DOHH2 (cell line): ENCODE data around the gene PWWP2A.
A peak's percentile ranks its signal among the peaks of the same experiment; 100 is the strongest.

Experiments
- H3F3A ChIP-seq: fragments of 200-600 bp; sonication (generic), shearing (Covaris generic); 2 replicates; pipeline ENCODE4 v1.6.0; 2016; ENCODE audit warnings: antibody characterized with exemption, mild to moderate bottlenecking; ENCODE audit not compliant: control insufficient read depth, insufficient read depth
- H3K27ac ChIP-seq: fragments of 200-600 bp; sonication (generic); 2 replicates; pipeline ENCODE4 v1.5.1; 2014; ENCODE audit warnings: low read depth, mild to moderate bottlenecking, low read length, moderate library complexity
- H3K27me3 ChIP-seq: fragments of 200-600 bp; sonication (generic); 2 replicates; pipeline ENCODE4 v1.6.1; 2014; ENCODE audit warnings: mild to moderate bottlenecking, low read length, mixed read lengths; ENCODE audit not compliant: control insufficient read depth
- H3K36me3 ChIP-seq: fragments of 200-600 bp; sonication (generic); 2 replicates; pipeline ENCODE4 v1.6.1; 2014; ENCODE audit warnings: mild to moderate bottlenecking, low read length, moderate library complexity, mixed read lengths; ENCODE audit not compliant: control insufficient read depth
- H3K4me1 ChIP-seq: fragments of 200-600 bp; sonication (generic); 2 replicates; pipeline ENCODE4 v1.6.1; 2014; ENCODE audit warnings: mild to moderate bottlenecking, low read length, mixed read lengths; ENCODE audit not compliant: control insufficient read depth
- H3K4me2 ChIP-seq: fragments of 200-600 bp; sonication (generic); 2 replicates; pipeline ENCODE4 v1.6.0; 2014; ENCODE audit warnings: mild to moderate bottlenecking, low read length, moderate library complexity
- H3K4me3 ChIP-seq: fragments of 200-600 bp; sonication (generic); 2 replicates; pipeline ENCODE4 v1.5.1; 2014; ENCODE audit warnings: mild to moderate bottlenecking, low read length, mixed read lengths
- H3K79me2 ChIP-seq: fragments of 200-600 bp; sonication (generic); 2 replicates; pipeline ENCODE4 v1.6.1; 2014; ENCODE audit warnings: mild to moderate bottlenecking, low read length, mixed read lengths; ENCODE audit not compliant: control insufficient read depth
- H3K9me2 ChIP-seq: fragments of 200-600 bp; sonication (generic); replicated peaks from 2 replicates; pipeline ENCODE4 v1.6.1; 2014; ENCODE audit warnings: mild to moderate bottlenecking, low read length, mixed read lengths; ENCODE audit not compliant: control insufficient read depth
- H3K9me3 ChIP-seq: fragments of 200-600 bp; sonication (generic); 2 replicates; pipeline ENCODE4 v1.6.1; 2014; ENCODE audit warnings: antibody characterized with exemption, low read length, mixed read lengths; ENCODE audit not compliant: control insufficient read depth, insufficient read depth
- H4K20me1 ChIP-seq: fragments of 200-600 bp; sonication (generic); 2 replicates; pipeline ENCODE4 v1.6.0; 2014; ENCODE audit warnings: low read depth, mild to moderate bottlenecking, antibody characterized with exemption, low read length, moderate library complexity; ENCODE audit not compliant: control insufficient read depth, insufficient read depth
- EZH2phosphoT487 ChIP-seq: fragments of 200-600 bp; sonication (generic); IDR thresholded peaks from 2 replicates; pipeline ENCODE4 v1.6.1; 2017; ENCODE audit warnings: borderline replicate concordance, mild to moderate bottlenecking, antibody characterized with exemption, low read length, moderate library complexity, mixed read lengths
- TF ChIP-seq, protein P1 (sequence below): fragments of 200-600 bp; sonication (generic); IDR thresholded peaks from one replicate; pipeline ENCODE4 v1.5.1; 2014; ENCODE audit warnings: antibody characterized with exemption, mild to moderate bottlenecking, low read depth, low read length; ENCODE audit not compliant: poor library complexity, severe bottlenecking

Gene PWWP2A

DNA sequence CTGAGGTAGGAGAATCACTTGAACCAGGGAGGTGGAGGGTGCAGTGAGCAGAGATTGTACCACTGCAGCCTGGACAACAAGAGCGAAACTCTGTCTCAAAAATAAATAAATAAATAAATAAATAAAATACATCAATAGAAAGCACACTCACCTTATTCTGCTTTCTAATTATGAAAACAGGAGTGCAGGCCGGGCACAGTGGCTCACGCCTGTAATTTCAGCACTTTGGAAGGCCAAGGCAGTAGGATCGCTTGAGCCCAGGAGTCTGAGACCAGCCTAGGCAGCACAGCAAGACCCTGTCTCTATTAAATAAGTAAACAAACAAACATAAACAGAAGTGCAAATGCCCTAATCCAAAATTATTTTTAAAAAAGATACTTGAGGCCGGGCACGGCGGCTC lies 2.3 kb downstream of the PWWP2A start:
- Histone ChIP-seq H3K9me2 (no peaks in the 10 kb centered on the region), H3K9me3 (no peaks in the 10 kb centered on the region), H4K20me1 (no peaks in the 10 kb centered on the region), H3K4me2 (no peak overlapping the region), H3K36me3 (peaks cover 46% of the 10 kb centered on the region), H3K4me1 (peaks cover 14% of the 10 kb centered on the region), H3K79me2 (peaks cover 53% of the 10 kb centered on the region), H3F3A (no peaks in the 10 kb centered on the region), H3K27ac (no peak overlapping the region), H3K27me3 (no peaks in the 10 kb centered on the region), H3K4me3 (no peak overlapping the region)
- TF ChIP-seq EZH2phosphoT487: no peak
- TF ChIP-seq, protein P1, sequence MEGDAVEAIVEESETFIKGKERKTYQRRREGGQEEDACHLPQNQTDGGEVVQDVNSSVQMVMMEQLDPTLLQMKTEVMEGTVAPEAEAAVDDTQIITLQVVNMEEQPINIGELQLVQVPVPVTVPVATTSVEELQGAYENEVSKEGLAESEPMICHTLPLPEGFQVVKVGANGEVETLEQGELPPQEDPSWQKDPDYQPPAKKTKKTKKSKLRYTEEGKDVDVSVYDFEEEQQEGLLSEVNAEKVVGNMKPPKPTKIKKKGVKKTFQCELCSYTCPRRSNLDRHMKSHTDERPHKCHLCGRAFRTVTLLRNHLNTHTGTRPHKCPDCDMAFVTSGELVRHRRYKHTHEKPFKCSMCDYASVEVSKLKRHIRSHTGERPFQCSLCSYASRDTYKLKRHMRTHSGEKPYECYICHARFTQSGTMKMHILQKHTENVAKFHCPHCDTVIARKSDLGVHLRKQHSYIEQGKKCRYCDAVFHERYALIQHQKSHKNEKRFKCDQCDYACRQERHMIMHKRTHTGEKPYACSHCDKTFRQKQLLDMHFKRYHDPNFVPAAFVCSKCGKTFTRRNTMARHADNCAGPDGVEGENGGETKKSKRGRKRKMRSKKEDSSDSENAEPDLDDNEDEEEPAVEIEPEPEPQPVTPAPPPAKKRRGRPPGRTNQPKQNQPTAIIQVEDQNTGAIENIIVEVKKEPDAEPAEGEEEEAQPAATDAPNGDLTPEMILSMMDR: no peak

DNA sequence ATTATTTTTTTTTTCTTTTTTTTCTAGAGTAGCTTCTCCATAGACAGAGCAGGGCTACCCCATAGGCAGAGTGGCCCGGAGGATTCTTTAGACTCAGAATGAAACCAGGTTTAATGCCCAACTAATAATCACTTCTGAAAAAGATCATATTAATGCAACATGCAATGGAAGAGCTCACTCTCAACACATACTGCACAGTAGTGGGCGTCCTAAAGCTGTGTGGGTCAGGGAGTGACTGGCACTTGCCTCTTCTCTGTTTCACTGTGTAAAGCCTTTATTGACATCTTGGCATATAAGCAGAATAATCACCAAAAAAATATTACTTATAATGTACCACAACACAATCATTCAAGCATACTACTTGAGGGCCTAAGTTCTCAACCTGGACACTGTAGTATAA lies 11.1 kb downstream of the PWWP2A start:
- Histone ChIP-seq H3K36me3 (peaks cover 54% of the 10 kb centered on the region), H3K79me2 (peaks cover 72% of the 10 kb centered on the region), H4K20me1 (no peaks in the 10 kb centered on the region), H3K9me2 (no peaks in the 10 kb centered on the region), H3K4me3 (no peak overlapping the region), H3K27ac (no peak overlapping the region), H3K27me3 (no peaks in the 10 kb centered on the region), H3K4me1 (peaks cover 20% of the 10 kb centered on the region), H3K9me3 (no peaks in the 10 kb centered on the region), H3K4me2 (no peak overlapping the region), H3F3A (peaks cover 7% of the 10 kb centered on the region)
- TF ChIP-seq, protein P1: no peak
- TF ChIP-seq EZH2phosphoT487: no peak

DNA sequence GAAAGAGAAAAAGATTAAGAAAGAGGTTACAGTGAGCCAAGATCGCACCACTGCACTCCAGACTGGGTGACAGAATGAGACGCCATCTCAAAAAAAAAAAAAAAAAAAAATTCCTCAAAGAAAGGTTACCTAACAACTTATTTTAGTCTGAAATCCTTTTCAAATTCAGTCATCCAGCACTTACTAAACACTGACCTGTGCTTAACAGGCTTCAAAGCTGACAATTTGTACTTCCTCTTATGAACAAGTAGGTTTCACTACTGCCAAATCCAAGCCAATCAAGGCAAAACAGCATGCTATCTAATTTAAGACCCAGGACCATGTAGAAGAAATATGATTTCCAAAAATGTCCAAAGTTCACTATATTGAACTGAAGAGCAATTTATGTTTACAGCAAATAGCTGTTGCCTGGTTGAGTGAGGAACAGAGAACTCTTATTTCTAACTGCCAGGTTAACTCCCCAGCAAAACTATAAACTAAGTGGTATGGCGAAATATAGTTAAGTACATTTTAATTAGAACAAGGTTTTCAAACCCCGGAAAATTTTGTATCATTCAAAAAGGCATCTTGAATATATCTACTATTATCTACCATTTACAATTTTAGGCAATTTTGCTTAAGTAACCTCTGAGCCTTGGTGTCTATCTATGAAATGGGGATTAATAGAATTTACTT lies 13.4 kb downstream of the PWWP2A start:
- Histone ChIP-seq H4K20me1 (no peaks in the 10 kb centered on the region), H3F3A (peaks cover 7% of the 10 kb centered on the region), H3K4me3 (no peak overlapping the region), H3K9me2 (no peaks in the 10 kb centered on the region), H3K27ac (peak overlapping the region; percentile 4; the same call in 1 of the 2 replicates), H3K27me3 (no peaks in the 10 kb centered on the region), H3K36me3 (peaks cover 41% of the 10 kb centered on the region), H3K79me2 (peaks cover 61% of the 10 kb centered on the region), H3K4me1 (peaks cover 20% of the 10 kb centered on the region), H3K9me3 (no peaks in the 10 kb centered on the region), H3K4me2 (peak overlapping the region; percentile 25)
- TF ChIP-seq, protein P1: no peak
- no peak for TF ChIP-seq EZH2phosphoT487
